Fibroblast of mammary gland (primary cell): ENCODE results near the gene NELL2.

Experiments used
- DNase-seq: peaks from one replicate; pipeline ENCODE4 v3.0.0-alpha.2; 2010; ENCODE audit warnings: low read depth
- H3K4me3 ChIP-seq: 2 replicates; pipeline ENCODE4 v1.5.1; 2011; ENCODE audit warnings: low read depth, mild to moderate bottlenecking, low read length, moderate library complexity; ENCODE audit not compliant: control insufficient read depth
- TF ChIP-seq, protein P1 (sequence below): conservative IDR thresholded peaks from 2 replicates; pipeline ENCODE4 v1.5.1; 2011; ENCODE audit warnings: low read depth, low read length, inconsistent platforms; ENCODE audit not compliant: control insufficient read depth, insufficient read depth

NELL2 gene

DNA sequence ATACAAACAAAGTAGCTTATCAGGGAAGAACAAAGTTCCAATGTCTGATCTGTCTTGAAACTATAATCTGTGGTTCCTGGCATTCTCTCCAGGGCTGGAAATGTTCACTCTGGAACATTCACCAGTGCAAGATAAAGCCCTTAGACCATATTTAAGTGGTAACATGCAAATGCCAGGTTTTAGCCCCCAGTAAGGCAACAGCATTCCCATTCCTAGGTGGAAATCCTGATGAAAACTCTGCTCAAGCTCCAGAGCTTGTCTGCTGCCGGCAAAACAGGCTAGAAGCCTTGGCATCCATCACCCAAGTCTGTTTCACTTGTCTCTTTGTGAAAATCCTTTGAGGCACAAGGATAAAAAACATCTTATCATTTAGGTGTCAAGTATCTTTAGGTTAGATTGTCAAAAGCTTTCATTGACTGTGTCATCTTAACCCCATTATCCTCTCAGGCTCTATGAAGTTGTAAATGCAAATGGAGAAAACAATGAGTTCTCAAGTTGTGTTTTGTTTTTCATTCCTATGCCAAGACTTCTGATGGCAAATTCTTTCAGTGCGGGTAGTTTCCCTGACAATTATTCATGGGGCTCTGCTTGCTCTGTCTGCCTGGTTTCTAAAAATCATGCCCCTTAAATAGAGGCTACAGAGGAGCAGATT is 344.7 kb downstream of the NELL2 start:
- no peak for DNase-seq
- TF ChIP-seq, protein P1, sequence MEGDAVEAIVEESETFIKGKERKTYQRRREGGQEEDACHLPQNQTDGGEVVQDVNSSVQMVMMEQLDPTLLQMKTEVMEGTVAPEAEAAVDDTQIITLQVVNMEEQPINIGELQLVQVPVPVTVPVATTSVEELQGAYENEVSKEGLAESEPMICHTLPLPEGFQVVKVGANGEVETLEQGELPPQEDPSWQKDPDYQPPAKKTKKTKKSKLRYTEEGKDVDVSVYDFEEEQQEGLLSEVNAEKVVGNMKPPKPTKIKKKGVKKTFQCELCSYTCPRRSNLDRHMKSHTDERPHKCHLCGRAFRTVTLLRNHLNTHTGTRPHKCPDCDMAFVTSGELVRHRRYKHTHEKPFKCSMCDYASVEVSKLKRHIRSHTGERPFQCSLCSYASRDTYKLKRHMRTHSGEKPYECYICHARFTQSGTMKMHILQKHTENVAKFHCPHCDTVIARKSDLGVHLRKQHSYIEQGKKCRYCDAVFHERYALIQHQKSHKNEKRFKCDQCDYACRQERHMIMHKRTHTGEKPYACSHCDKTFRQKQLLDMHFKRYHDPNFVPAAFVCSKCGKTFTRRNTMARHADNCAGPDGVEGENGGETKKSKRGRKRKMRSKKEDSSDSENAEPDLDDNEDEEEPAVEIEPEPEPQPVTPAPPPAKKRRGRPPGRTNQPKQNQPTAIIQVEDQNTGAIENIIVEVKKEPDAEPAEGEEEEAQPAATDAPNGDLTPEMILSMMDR = no peak

GRCh38 chr12:44526655-44527182 is 349.4 kb downstream of the NELL2 start:
- TF ChIP-seq, protein P1 = no peak
- no peak overlapping the region for H3K4me3 ChIP-seq
- no peak for DNase-seq

More for the DNA sequence above, 344.7 kb downstream of the NELL2 start:
- no peak overlapping the region for H3K4me3 ChIP-seq

GRCh38 chr12:44525806-44526654 is 350.1 kb downstream of the NELL2 start:
- DNase-seq = no peak
- H3K4me3 ChIP-seq = no peak overlapping the region
- TF ChIP-seq, protein P1 = no peak

DNA sequence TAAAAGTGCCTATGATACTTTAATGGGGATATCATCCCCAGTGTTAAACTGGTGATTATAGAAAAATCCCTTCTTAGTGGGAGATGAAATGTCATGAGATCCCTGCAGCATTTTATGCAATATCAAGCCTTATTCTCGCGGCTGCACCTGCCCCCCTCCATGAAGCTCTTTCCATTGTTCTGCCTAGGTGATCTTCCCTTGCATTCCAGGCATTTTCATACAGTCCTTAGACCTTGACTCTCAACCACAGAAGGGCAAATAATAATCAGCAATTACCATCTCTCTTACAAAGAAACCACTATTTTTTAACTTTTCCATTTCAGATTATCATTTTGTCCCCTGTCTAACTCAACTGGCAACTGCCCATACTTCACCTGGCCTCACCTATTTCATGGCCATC is 352.3 kb downstream of the NELL2 start:
- DNase-seq = no peak
- no peak overlapping the region for H3K4me3 ChIP-seq
- TF ChIP-seq, protein P1 = no peak

- no peak for DNase-seq
- TF ChIP-seq, protein P1 = no peak
- H3K4me3 ChIP-seq = no peak overlapping the region
Observed at GRCh38 chr12:44521702-44522101, 354.4 kb downstream of the NELL2 start.

- TF ChIP-seq, protein P1 = no peak
- no peak for DNase-seq
- no peak overlapping the region for H3K4me3 ChIP-seq
Observed at GRCh38 chr12:44519931-44520330, 356.2 kb downstream of the NELL2 start.
